ENCODE measurements around the gene MVP.

DNA sequence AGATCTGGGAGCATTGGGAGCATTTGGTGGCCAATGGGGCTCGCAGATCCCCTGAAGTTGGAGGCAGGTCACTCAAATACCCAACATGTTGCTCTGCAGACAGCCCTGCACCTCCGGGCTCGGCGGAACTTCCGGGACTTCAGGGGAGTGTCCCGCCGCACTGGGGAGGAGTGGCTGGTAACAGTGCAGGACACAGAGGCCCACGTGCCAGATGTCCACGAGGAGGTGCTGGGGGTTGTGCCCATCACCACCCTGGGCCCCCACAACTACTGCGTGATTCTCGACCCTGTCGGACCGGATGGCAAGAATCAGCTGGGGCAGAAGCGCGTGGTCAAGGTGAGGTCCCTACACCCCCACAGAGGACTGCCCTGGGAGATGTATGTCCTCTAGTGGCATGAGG, 16.4 kb downstream of the MVP start:
- TF ChIP-seq, protein P1, sequence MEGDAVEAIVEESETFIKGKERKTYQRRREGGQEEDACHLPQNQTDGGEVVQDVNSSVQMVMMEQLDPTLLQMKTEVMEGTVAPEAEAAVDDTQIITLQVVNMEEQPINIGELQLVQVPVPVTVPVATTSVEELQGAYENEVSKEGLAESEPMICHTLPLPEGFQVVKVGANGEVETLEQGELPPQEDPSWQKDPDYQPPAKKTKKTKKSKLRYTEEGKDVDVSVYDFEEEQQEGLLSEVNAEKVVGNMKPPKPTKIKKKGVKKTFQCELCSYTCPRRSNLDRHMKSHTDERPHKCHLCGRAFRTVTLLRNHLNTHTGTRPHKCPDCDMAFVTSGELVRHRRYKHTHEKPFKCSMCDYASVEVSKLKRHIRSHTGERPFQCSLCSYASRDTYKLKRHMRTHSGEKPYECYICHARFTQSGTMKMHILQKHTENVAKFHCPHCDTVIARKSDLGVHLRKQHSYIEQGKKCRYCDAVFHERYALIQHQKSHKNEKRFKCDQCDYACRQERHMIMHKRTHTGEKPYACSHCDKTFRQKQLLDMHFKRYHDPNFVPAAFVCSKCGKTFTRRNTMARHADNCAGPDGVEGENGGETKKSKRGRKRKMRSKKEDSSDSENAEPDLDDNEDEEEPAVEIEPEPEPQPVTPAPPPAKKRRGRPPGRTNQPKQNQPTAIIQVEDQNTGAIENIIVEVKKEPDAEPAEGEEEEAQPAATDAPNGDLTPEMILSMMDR (IDR thresholded peaks at IDR 0.05 in 2 of 3, conservative IDR thresholded peaks at IDR 0.05 in 1 of 3; ENCODE audit: borderline replicate concordance in 1 of 3, insufficient read depth in 1 of 3, low read depth in 2 of 3, low read length in 2 of 3) = no peak
- no peak for TF ChIP-seq SIN3A (IDR thresholded peaks at IDR 0.05; ENCODE audit: low read depth)
- TF ChIP-seq POLR2A (IDR thresholded peaks at IDR 0.05; ENCODE audit: borderline replicate concordance, extremely low read depth, insufficient read depth, insufficient read length) = no peak

Data from HCT116 (cell line).